OCI-LY7 (cell line): ENCODE data around the gene RNF167.
A peak's percentile ranks its signal among the peaks of the same experiment; 100 is the strongest.

Experiments
- CTCF ChIP-seq: fragments of 200-600 bp; sonication (generic); conservative IDR thresholded peaks from 2 replicates; pipeline ENCODE4 v1.5.1; 2014; ENCODE audit warnings: mild to moderate bottlenecking, antibody characterized with exemption, low read length, moderate library complexity, mixed read lengths
- EZH2phosphoT487 ChIP-seq: fragments of 200-600 bp; sonication (generic); IDR thresholded peaks from 2 replicates; pipeline ENCODE4 v1.6.1; 2018; ENCODE audit warnings: low read depth, borderline replicate concordance, mild to moderate bottlenecking, mixed run types, antibody characterized with exemption, low read length, moderate library complexity, mixed read lengths

GRCh38 chr17:4986951-4987766 lies 47.1 kb downstream of the RNF167 start, which contains the start of gene CAMTA2:
- TF ChIP-seq CTCF (peak; percentile 89), EZH2phosphoT487 (no peak)
